H54 (cell line): Measurements from ENCODE around the gene PRDM16.

ENCODE experiments used
- DNase-seq: peaks from one replicate; pipeline ENCODE4 v3.0.0; 2011; ENCODE audit warnings: low spot score, mixed read lengths; ENCODE audit not compliant: insufficient read length
- FAIRE-seq: peaks from 3 replicates; lab custom pipeline; 2011; peaks lifted over from hg19 to GRCh38; lab: Jason Lieb, UNC
- POLR2A ChIP-seq: IDR thresholded peaks from 2 replicates; pipeline ENCODE4 v1.6.1; 2011; ENCODE audit warnings: low read depth, mild to moderate bottlenecking, low read length

The PRDM16 gene

GRCh38 chr1:3187415-3188149 lies 118.6 kb downstream of the PRDM16 start:
- no peak for TF ChIP-seq POLR2A
- FAIRE-seq (no peak), DNase-seq (no peak)

GRCh38 chr1:3188150-3188971 lies 119.4 kb downstream of the PRDM16 start:
- FAIRE-seq = no peak
- no peak for TF ChIP-seq POLR2A
- no peak for DNase-seq

- FAIRE-seq (no peak), DNase-seq (no peak)
- no peak for TF ChIP-seq POLR2A
These were observed 121.4 kb downstream of the PRDM16 start for GRCh38 chr1:3190256-3191041.

GRCh38 chr1:3192361-3192760 lies 123.4 kb downstream of the PRDM16 start:
- no peak for DNase-seq
- TF ChIP-seq POLR2A = no peak
- no peak for FAIRE-seq

- DNase-seq (no peak), FAIRE-seq (no peak)
- no peak for TF ChIP-seq POLR2A
These were observed 123.8 kb downstream of the PRDM16 start for GRCh38 chr1:3192825-3193224.

- no peak for FAIRE-seq
- no peak for TF ChIP-seq POLR2A
These were observed 124.8 kb downstream of the PRDM16 start for GRCh38 chr1:3193811-3194210.

GRCh38 chr1:3194760-3195479 lies 125.9 kb downstream of the PRDM16 start:
- DNase-seq (no peak), FAIRE-seq (no peak)
- no peak for TF ChIP-seq POLR2A

More at GRCh38 chr1:3193811-3194210, 124.8 kb downstream of the PRDM16 start:
- no peak for DNase-seq

GRCh38 chr1:3195480-3195815 lies 126.4 kb downstream of the PRDM16 start:
- FAIRE-seq = no peak
- DNase-seq = no peak
- no peak for TF ChIP-seq POLR2A

- no peak for FAIRE-seq
These were observed 127.0 kb downstream of the PRDM16 start for GRCh38 chr1:3195966-3196515.

GRCh38 chr1:3196577-3197245 lies 127.7 kb downstream of the PRDM16 start:
- DNase-seq (no peak), FAIRE-seq (no peak)
- TF ChIP-seq POLR2A = no peak

More at GRCh38 chr1:3195966-3196515, 127.0 kb downstream of the PRDM16 start:
- no peak for TF ChIP-seq POLR2A
- DNase-seq = no peak

GRCh38 chr1:3197781-3198316 lies 128.8 kb downstream of the PRDM16 start:
- no peak for TF ChIP-seq POLR2A
- FAIRE-seq = no peak
- DNase-seq = no peak
